Endodermal cell (in vitro differentiated cells): ENCODE measurements around the gene ALDH4A1. TPM values are rescaled to one million over a fixed set of nuclear protein-coding genes. Genes with fewer than 3 reads are reported as not detected.
A peak's percentile ranks its signal among the peaks of the same experiment; 100 is the strongest.

ENCODE experiments used
- DNase-seq: peaks from one replicate; pipeline ENCODE4 v3.0.0-alpha.2; 2017
- H3K27ac ChIP-seq: 2 replicates; pipeline ENCODE4 v1.5.1; 2013; ENCODE audit warnings: mild to moderate bottlenecking, low read depth, low read length, moderate library complexity
- H3K27me3 ChIP-seq: 2 replicates; pipeline ENCODE4 v1.6.1; 2013; ENCODE audit warnings: mild to moderate bottlenecking, low read length, moderate library complexity; ENCODE audit not compliant: insufficient read depth, control insufficient read depth, poor library complexity, severe bottlenecking
- H3K36me3 ChIP-seq: 2 replicates; pipeline ENCODE4 v1.7.0; 2013; ENCODE audit warnings: mild to moderate bottlenecking, low read length, moderate library complexity; ENCODE audit not compliant: control insufficient read depth, insufficient read depth
- H3K4me1 ChIP-seq: one replicate; pipeline ENCODE4 v1.7.0; 2013; ENCODE audit warnings: low read length; ENCODE audit not compliant: control insufficient read depth, insufficient read depth
- H3K4me3 ChIP-seq: 2 replicates; pipeline ENCODE4 v1.5.1; 2013; ENCODE audit warnings: mild to moderate bottlenecking, low read length, moderate library complexity
- H3K9ac ChIP-seq: 2 replicates; pipeline ENCODE4 v1.6.1; 2013; ENCODE audit warnings: mild to moderate bottlenecking, low read length, moderate library complexity; ENCODE audit not compliant: poor library complexity, severe bottlenecking; ENCODE audit errors: extremely low read depth
- H3K9me3 ChIP-seq: 2 replicates; pipeline ENCODE4 v1.6.1; 2013; ENCODE audit warnings: mild to moderate bottlenecking, low read length, moderate library complexity; ENCODE audit not compliant: control insufficient read depth
- H3K27ac Mint-ChIP-seq: 2 replicates; pipeline ENCODE4 v1.8.0; 2020; ENCODE audit warnings: mixed read lengths
- H3K27me3 Mint-ChIP-seq: 2 replicates; pipeline ENCODE4 v1.8.0; 2021; ENCODE audit warnings: mild to moderate bottlenecking, mixed read lengths; ENCODE audit not compliant: insufficient read depth
- H3K36me3 Mint-ChIP-seq: 2 replicates; pipeline ENCODE4 v1.8.0; 2020; ENCODE audit warnings: low read depth, mixed read lengths
- H3K4me1 Mint-ChIP-seq: 2 replicates; pipeline ENCODE4 v1.8.0; 2020; ENCODE audit warnings: mixed read lengths
- H3K4me3 Mint-ChIP-seq: 2 replicates; pipeline ENCODE4 v1.8.0; 2020; ENCODE audit warnings: mild to moderate bottlenecking, moderate library complexity, mixed read lengths
- H3K9me3 Mint-ChIP-seq: 2 replicates; pipeline ENCODE4 v1.8.0; 2020; ENCODE audit warnings: mild to moderate bottlenecking, mixed read lengths
- CTCF ChIP-seq: fragments of 200-600 bp; sonication (generic); conservative IDR thresholded peaks from 2 replicates; pipeline ENCODE4 v1.5.0; 2021; ENCODE audit warnings: antibody characterized with exemption, mild to moderate bottlenecking
- WGBS, 2 experiments: methylation state at CpG; one replicate each; pipeline versions ENCODE4 v1.1.5 to v1.1.7; 2013; ENCODE audit warnings: missing lambda C conversion rate in 2 of 2, mixed read lengths in 1 of 2; ENCODE audit not compliant: insufficient coverage in 1 of 2, insufficient read length in 1 of 2; 5-methylcytosine and 5-hydroxymethylcytosine counted together
- total RNA-seq, 2 donors: library from RNA; stranded (reverse); fragmentation: NEBNext Ultra II Directional in 1 of 2; extraction: Animal tissue kit (Norgen Biotek cat#: 25700) in 1 of 2; gene quantifications; 2 replicates in 1 of 2; 3 replicates in 1 of 2; pipeline ENCODE4 v1.2.1, GENCODE V29; 2021

ALDH4A1 gene
- total RNA-seq, 2 donors from 2014 or later = 7.6 to 18.7 TPM

- WGBS, 2 experiments = 64 to 90% methylated on average over 1 to 9 of the region's 9 CpGs
- peak overlapping the region; percentile 96 for H3K27ac Mint-ChIP-seq
- peak overlapping the region; percentile 97 for H3K9ac ChIP-seq
Measured at GRCh38 chr1:18901147-18901951, 1.0 kb downstream of the ALDH4A1 start.

DNA sequence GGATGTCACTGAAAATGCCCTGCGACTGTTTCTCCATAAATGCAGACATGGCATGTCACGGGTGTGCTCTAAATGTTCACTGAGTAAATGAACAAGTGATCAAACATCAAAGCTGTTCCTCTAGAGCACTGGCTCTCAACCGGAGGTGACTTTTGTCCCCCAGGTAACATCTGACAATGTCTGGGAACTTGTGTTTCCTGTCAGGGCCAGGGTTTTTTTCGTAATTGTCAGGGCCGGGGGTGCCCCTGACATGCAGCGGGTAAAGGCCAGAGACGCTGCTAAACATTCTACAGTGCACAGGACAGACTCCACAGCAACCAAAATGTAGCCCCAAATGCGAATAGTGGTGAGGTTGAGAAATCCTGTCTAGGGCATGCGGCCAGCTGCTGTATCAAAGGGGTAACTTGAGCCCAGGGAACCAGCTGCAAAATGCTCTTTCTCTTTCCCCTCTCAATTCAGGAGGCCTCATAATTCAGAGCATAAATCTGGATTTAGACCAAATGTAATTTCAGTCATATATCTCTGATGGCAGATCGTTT, 2.0 kb downstream of the ALDH4A1 start:
- Histone ChIP-seq H3K9me3 (no peaks in the 10 kb centered on the region), H3K9ac (no peak overlapping the region), H3K36me3 (no peaks in the 10 kb centered on the region), H3K27ac (no peak overlapping the region), H3K4me3 (no peak overlapping the region), H3K27me3 (peaks cover 76% of the 10 kb centered on the region), H3K4me1 (peaks cover 9% of the 10 kb centered on the region)
- TF ChIP-seq CTCF = no peak
- no peak overlapping the region for H3K27ac Mint-ChIP-seq
- no peak for DNase-seq
- H3K4me3 Mint-ChIP-seq = no peak overlapping the region
- H3K9me3 Mint-ChIP-seq = no peaks in the 10 kb centered on the region
- peaks cover 10% of the 10 kb centered on the region for H3K36me3 Mint-ChIP-seq
- WGBS, 2 experiments = 92 to 93% methylated on average over 5 to 10 of the region's 10 CpGs
- H3K4me1 Mint-ChIP-seq = peaks cover 16% of the 10 kb centered on the region
- peaks cover 75% of the 10 kb centered on the region for H3K27me3 Mint-ChIP-seq

More at GRCh38 chr1:18901147-18901951, 1.0 kb downstream of the ALDH4A1 start:
- Histone ChIP-seq H3K4me1 (peaks cover 9% of the 10 kb centered on the region), H3K9me3 (no peaks in the 10 kb centered on the region), H3K36me3 (no peaks in the 10 kb centered on the region), H3K27me3 (peaks cover 66% of the 10 kb centered on the region), H3K4me3 (peak overlapping the region; percentile 86), H3K27ac (no peak overlapping the region)
- Mint-ChIP-seq H3K4me1 (peaks cover 13% of the 10 kb centered on the region), H3K27me3 (peaks cover 66% of the 10 kb centered on the region), H3K4me3 (peak overlapping the region; percentile 85), H3K36me3 (peaks cover 10% of the 10 kb centered on the region), H3K9me3 (no peaks in the 10 kb centered on the region)
- DNase-seq = no peak
- no peak for TF ChIP-seq CTCF

DNA sequence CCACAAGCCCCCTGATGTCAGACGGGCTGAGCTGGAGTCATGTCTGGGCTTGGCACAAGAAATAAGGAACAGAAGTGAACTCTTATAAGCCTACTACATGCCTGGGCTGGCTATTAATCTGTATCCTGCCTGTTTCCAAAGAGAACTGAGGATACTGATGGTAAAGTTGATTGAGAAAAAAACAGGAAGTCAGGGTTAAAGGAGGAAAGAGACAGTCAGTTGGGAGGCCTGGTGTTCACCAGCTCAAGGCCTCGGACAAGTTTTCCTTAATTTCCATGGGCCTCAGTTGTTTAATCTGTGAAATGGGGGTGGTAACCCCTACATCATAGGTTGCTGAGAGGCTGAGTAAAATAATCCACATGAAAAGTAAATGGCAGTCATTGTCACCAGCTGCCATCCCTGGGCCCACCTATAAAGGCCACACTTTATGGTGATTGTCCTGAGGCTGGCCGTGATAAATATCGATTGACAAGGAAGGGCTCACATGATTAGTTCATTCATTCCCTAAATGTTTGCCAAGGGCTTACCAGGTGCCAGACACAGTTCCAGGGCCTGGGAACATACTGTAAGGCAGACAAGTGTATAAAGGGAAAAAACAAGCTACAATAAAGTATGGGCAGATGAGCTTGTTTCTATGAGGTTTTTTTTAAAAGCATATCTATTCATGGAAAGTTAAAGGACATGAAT, 2.8 kb downstream of the ALDH4A1 start:
- Mint-ChIP-seq H3K27me3 (peaks cover 82% of the 10 kb centered on the region), H3K36me3 (peaks cover 10% of the 10 kb centered on the region), H3K4me1 (peaks cover 16% of the 10 kb centered on the region), H3K9me3 (no peaks in the 10 kb centered on the region), H3K4me3 (no peak overlapping the region), H3K27ac (no peak overlapping the region)
- no peaks in the 10 kb centered on the region for H3K36me3 ChIP-seq
- WGBS, 2 experiments = 92 to 100% methylated on average over 3 to 4 of the region's 4 CpGs
- no peaks in the 10 kb centered on the region for H3K9me3 ChIP-seq
- no peak for TF ChIP-seq CTCF
- no peak for DNase-seq
- H3K27me3 ChIP-seq = peaks cover 84% of the 10 kb centered on the region
- H3K4me3 ChIP-seq = no peak overlapping the region
- no peak overlapping the region for H3K9ac ChIP-seq
- peaks cover 9% of the 10 kb centered on the region for H3K4me1 ChIP-seq
- no peak overlapping the region for H3K27ac ChIP-seq
